GM21526 (cell line): ENCODE data around the gene TUBGCP2.
"Not testable (repeated sequence)": the region's sequence is repeated elsewhere in the genome, so short reads cannot be mapped to it uniquely, and the experiment has no call there.

ENCODE experiments used
- ATAC-seq: cut with Tn5 transposase; IDR thresholded peaks from one replicate; pipeline ENCODE4 v1.9.1; 2021; ENCODE audit warnings: moderate library complexity; ENCODE audit not compliant: unreplicated experiment, low FRiP score

Gene TUBGCP2

GRCh38 chr10:133234796-133235195 is 73.9 kb downstream of the TUBGCP2 start:
- not testable (repeated sequence) for ATAC-seq

- ATAC-seq: no peak
These were observed 76.6 kb downstream of the TUBGCP2 start for GRCh38 chr10:133231946-133232574.

GRCh38 chr10:133231244-133231945 is 77.3 kb downstream of the TUBGCP2 start:
- ATAC-seq: no peak

- no peak for ATAC-seq
These were observed 78.1 kb downstream of the TUBGCP2 start for GRCh38 chr10:133230387-133231195.

GRCh38 chr10:133230044-133230361 is 78.7 kb downstream of the TUBGCP2 start, which contains the start of gene UTF1:
Gene UTF1, plus strand, starts transcription at chr10:133230217. Its CDS starts 72 bp downstream, at chr10:133230289.
- ATAC-seq: no peak

- ATAC-seq: no peak
These were observed 79.2 kb downstream of the TUBGCP2 start for GRCh38 chr10:133229265-133230043.
